GM12878 (cell line): ENCODE measurements around the gene LEMD2. TPM values are rescaled to one million over a fixed set of nuclear protein-coding genes. Genes with fewer than 3 reads are reported as not detected.
A peak's percentile ranks its signal among the peaks of the same experiment; 100 is the strongest.

ENCODE experiments used
- ATAC-seq: fragments of 200-7000 bp; cut with Tn5 transposase; 3 replicates; pipeline ENCODE4 v1.9.1; 2020; ENCODE audit warnings: mild to moderate bottlenecking, moderate library complexity
- BruUV-seq: library from RNA; stranded (reverse); fragments of 400-500 nt; replicated peaks from 2 replicates; lab custom pipeline; 2021; lab: Mats Ljungman, UMichigan
- CTCF ChIA-PET: fragments of 300-600 bp; sonication (Branson Sonifier 250); formaldehyde crosslinking; extraction: SDS; loops from one replicate; lab custom pipeline; 2021; ENCODE audit warnings: inconsistent platforms; lab: Yijun Ruan, JAX
- POLR2A ChIA-PET: fragments of 350-600 bp; formaldehyde crosslinking; extraction: SDS; loops from one replicate; lab custom pipeline; 2021; ENCODE audit warnings: inconsistent platforms; lab: Charles Lee
- RAD21 ChIA-PET: fragments of 300-600 bp; sonication (Branson Sonifier 250); formaldehyde crosslinking; loops from one replicate; lab custom pipeline; 2023; ENCODE audit warnings: antibody characterized with exemption; ENCODE audit not compliant: unreplicated experiment; lab: Charles Lee
- SMC1A ChIA-PET: fragments of 300-600 bp; sonication (Branson Sonifier 250); formaldehyde crosslinking; loops from one replicate; lab custom pipeline; 2023; ENCODE audit not compliant: unreplicated experiment, uncharacterized antibody; lab: Charles Lee
- DNase-seq: peaks from one replicate; pipeline ENCODE4 v3.0.0-alpha.2; 2011; ENCODE audit warnings: low read depth, low spot score
- FAIRE-seq: peaks from 3 replicates; lab custom pipeline; 2011; peaks lifted over from hg19 to GRCh38; lab: Jason Lieb, UNC
- H2AFZ ChIP-seq: 2 replicates; pipeline ENCODE4 v1.6.0; 2011; ENCODE audit warnings: low read depth, low read length, control low read depth; ENCODE audit not compliant: control insufficient read depth
- H3K27ac ChIP-seq: 2 replicates; pipeline ENCODE4 v1.5.1; 2011; ENCODE audit warnings: control low read depth; ENCODE audit not compliant: control insufficient read depth, insufficient read depth
- H3K27me3 ChIP-seq, 2 experiments: replicated peaks in 1 of 2; 2 replicates each; pipeline versions ENCODE4 v1.6.0 to v1.6.1; 2011; ENCODE audit warnings: low read length in 1 of 2; ENCODE audit not compliant: control insufficient read depth in 2 of 2, insufficient read depth in 2 of 2
- H3K36me3 ChIP-seq, 2 experiments: 2 replicates each; pipeline ENCODE4 v1.5.1; 2011; ENCODE audit warnings: low read length in 1 of 2; ENCODE audit not compliant: control insufficient read depth in 2 of 2, insufficient read depth in 2 of 2
- H3K4me1 ChIP-seq: 2 replicates; pipeline ENCODE4 v1.6.1; 2011; ENCODE audit warnings: mild to moderate bottlenecking, low read length, moderate library complexity, mixed read lengths; ENCODE audit not compliant: control insufficient read depth, insufficient read depth
- H3K4me2 ChIP-seq: 2 replicates; pipeline ENCODE4 v1.6.0; 2011; ENCODE audit warnings: control low read depth; ENCODE audit not compliant: control insufficient read depth, insufficient read depth
- H3K4me3 ChIP-seq: fragments of 200-600 bp; sonication (generic); 2 replicates; pipeline ENCODE4 v1.5.1; 2016
- H3K79me2 ChIP-seq: 2 replicates; pipeline ENCODE4 v1.6.0; 2011; ENCODE audit warnings: low read length; ENCODE audit not compliant: control insufficient read depth, insufficient read depth
- H3K9ac ChIP-seq: 2 replicates; pipeline ENCODE4 v1.8.0; 2011; ENCODE audit warnings: low read length, control low read depth, mixed read lengths; ENCODE audit not compliant: control insufficient read depth, insufficient read depth
- H3K9me3 ChIP-seq: replicated peaks from 3 replicates; pipeline ENCODE4 v1.5.1; 2011; ENCODE audit warnings: mild to moderate bottlenecking, low read length; ENCODE audit not compliant: control insufficient read depth, insufficient read depth
- H4K20me1 ChIP-seq: 2 replicates; pipeline ENCODE4 v1.6.0; 2011; ENCODE audit not compliant: control insufficient read depth, insufficient read depth
- ASH2L ChIP-seq: fragments of 300-600, 200-600 bp; sonication (generic); IDR thresholded peaks from 2 replicates; pipeline ENCODE4 v1.6.1; 2017; ENCODE audit warnings: low read depth, mild to moderate bottlenecking, borderline replicate concordance
- CBX5 ChIP-seq: sonication (generic); IDR thresholded peaks from 2 replicates; pipeline ENCODE4 v1.6.1; 2016; ENCODE audit warnings: low read depth, moderate library complexity, mild to moderate bottlenecking, inconsistent platforms
- CHD2 ChIP-seq: IDR thresholded peaks from 2 replicates; pipeline ENCODE4 v1.6.1; 2011; ENCODE audit warnings: low read depth, low read length, improper control_type of control experiment, borderline replicate concordance
- CTCF ChIP-seq, 3 experiments: IDR thresholded peaks in 2 of 3; conservative IDR thresholded peaks in 1 of 3; 2 replicates each; pipeline ENCODE4 v1.5.1; 2011; ENCODE audit warnings: low read depth in 3 of 3, low read length in 3 of 3, mild to moderate bottlenecking in 3 of 3, control low read depth in 2 of 3, moderate library complexity in 2 of 3, inconsistent platforms in 1 of 3, mixed read lengths in 1 of 3; ENCODE audit not compliant: control insufficient read depth in 2 of 3, insufficient read depth in 1 of 3; ENCODE audit errors: extremely low read depth in 1 of 3
- IKZF2 ChIP-seq, 2 experiments: fragments of 450-650 bp; IDR thresholded peaks; 2 replicates each; pipeline ENCODE4 v1.6.1; 2017; ENCODE audit warnings: mild to moderate bottlenecking in 2 of 2, moderate library complexity in 2 of 2
- RUNX3 ChIP-seq: IDR thresholded peaks from 2 replicates; pipeline ENCODE4 v1.6.1; 2012; ENCODE audit warnings: low read length, inconsistent platforms
- SMAD1 ChIP-seq: fragments of 450-650 bp; IDR thresholded peaks from 2 replicates; pipeline ENCODE4 v1.6.1; 2018; ENCODE audit warnings: mild to moderate bottlenecking, low read depth; ENCODE audit not compliant: partially characterized antibody
- SREBF2 ChIP-seq: IDR thresholded peaks from 2 replicates; pipeline ENCODE4 v1.6.1; 2012; ENCODE audit warnings: mild to moderate bottlenecking, low read length
- STAT1 ChIP-seq: fragments of 450-650 bp; conservative IDR thresholded peaks from 2 replicates; pipeline ENCODE4 v1.6.1; 2014; ENCODE audit warnings: antibody characterized with exemption, mild to moderate bottlenecking
- ZBTB4 ChIP-seq: fragments of 450-650 bp; formaldehyde crosslinking; IDR thresholded peaks from 2 replicates; pipeline ENCODE4 v1.4.0; 2022; ENCODE audit warnings: mild to moderate bottlenecking, moderate library complexity
- WGBS: methylation state at CpG from one replicate; pipeline ENCODE4 v1.1.6; 2016; ENCODE audit warnings: low lambda C conversion rate; ENCODE audit not compliant: insufficient replicate concordance, insufficient coverage; ENCODE audit errors: missing lambda C conversion rate; 5-methylcytosine and 5-hydroxymethylcytosine counted together
- in situ Hi-C: fragments of 300-500 bp; cut with MboI; formaldehyde crosslinking; loops from 9 replicates; pipeline ENCODE4 v1.14.3; 2018; ENCODE audit warnings: mixed read lengths
- intact Hi-C: fragments of 100-400 bp; cut with micrococcal nuclease; formaldehyde crosslinking; loops from one replicate; pipeline ENCODE4 v1.14.2; 2022; ENCODE audit not compliant: unreplicated experiment
- polyA plus RNA-seq, 11 experiments: library from polyadenylated mRNA; depleted of rRNA in 4 of 11; unstranded in 6 of 11; stranded (reverse) in 5 of 11; fragments of >200 nt; fragmentation: Nextera tagmentation in 4 of 11; fragmentation: Illumina TruSeq in 1 of 11; extraction: Ambion mirVana in 4 of 11; extraction: Trizol in 1 of 11; gene quantifications; 1 replicate in 1 of 11; 2 replicates in 10 of 11; pipeline versions ENCODE4 v1.2.1 to v1.2.3, GENCODE V29; 2011 to 2016; ENCODE audit warnings: inconsistent platforms in 2 of 11, missing spikeins in 2 of 11, low read depth in 1 of 11
- total RNA-seq, 4 experiments: library from RNA; depleted of rRNA in 3 of 4; stranded (reverse); fragments of >200 nt in 3 of 4; fragmentation: Illumina TruSeq in 1 of 4; extraction: Trizol in 1 of 4; gene quantifications; 2 replicates each; pipeline versions ENCODE4 v1.2.1 to v1.2.3, GENCODE V29; 2013 to 2021

Gene LEMD2
- total and polyA plus RNA-seq, 10 of the 15 experiments (the other 5 are each of a cell fraction or from before 2014, with no cell fraction given): 0.45 to 47.1 (median 22.8) TPM

GRCh38 chr6:33826537-33826936, 37.6 kb upstream of the LEMD2 start:
- Histone ChIP-seq H4K20me1 (no peaks in the 10 kb centered on the region), H2AFZ (no peak overlapping the region), H3K36me3 (no peaks in the 10 kb centered on the region), H3K4me1 (no peaks in the 10 kb centered on the region), H3K4me3 (no peak overlapping the region), H3K27me3 (no peaks in the 10 kb centered on the region; a peak in 3 of 4 replicates), H3K9ac (no peak overlapping the region), H3K79me2 (no peaks in the 10 kb centered on the region), H3K4me2 (no peak overlapping the region), H3K9me3 (no peaks in the 10 kb centered on the region), H3K27ac (no peak overlapping the region)
- BruUV-seq: no TSS peak
- CTCF ChIA-PET: no interaction called here
- intact Hi-C loops: no loop called here
- peak; percentile 15; the same call in 1 of the 3 replicates for ATAC-seq
- POLR2A ChIA-PET: no interaction called here
- no peak for FAIRE-seq
- WGBS: 16% methylated on average over 2 of the region's 2 CpGs
- no peak for TF ChIP-seq RUNX3
- TF ChIP-seq CTCF (IDR thresholded peaks at IDR 0.05 in 2 of 3, conservative IDR thresholded peaks at IDR 0.05 in 1 of 3; ENCODE audit: control insufficient read depth in 2 of 3, extremely low read depth in 1 of 3, insufficient read depth in 1 of 3, low read depth in 3 of 3, low read length in 3 of 3): peak in 1 of 3 experiments; percentile 14; a peak in 1 of 6 replicates
- no peak for TF ChIP-seq IKZF2 (IDR thresholded peaks at IDR 0.05)
- in situ Hi-C loops: no loop called here
- RAD21 ChIA-PET: no interaction called here
- SMC1A ChIA-PET: no interaction called here
- no peak for DNase-seq

GRCh38 chr6:33824461-33825154, 35.7 kb upstream of the LEMD2 start:
- in situ Hi-C loops (no loop called here), intact Hi-C loops (no loop called here)
- RAD21 ChIA-PET: no interaction called here
- BruUV-seq: no TSS peak
- Histone ChIP-seq H3K9ac (no peak overlapping the region), H3K4me1 (no peaks in the 10 kb centered on the region), H2AFZ (no peak overlapping the region), H3K27me3 (peaks cover 0 to 2% of the 10 kb centered on the region in 2 experiments; a peak in 3 of 4 replicates), H3K4me3 (no peak overlapping the region), H3K9me3 (no peaks in the 10 kb centered on the region), H3K36me3 (no peaks in the 10 kb centered on the region), H3K79me2 (no peaks in the 10 kb centered on the region), H3K4me2 (no peak overlapping the region), H4K20me1 (no peaks in the 10 kb centered on the region), H3K27ac (no peak overlapping the region)
- CTCF ChIA-PET: no interaction called here
- 38% methylated on average over 15 of the region's 15 CpGs for WGBS
- no peak for FAIRE-seq
- DNase-seq: no peak
- no peak for ATAC-seq
- SMC1A ChIA-PET: no interaction called here
- POLR2A ChIA-PET: no interaction called here
- TF ChIP-seq ASH2L: no peak
- TF ChIP-seq SMAD1: no peak
- no peak for TF ChIP-seq STAT1
- no peak for TF ChIP-seq CHD2
- TF ChIP-seq SREBF2: no peak
- TF ChIP-seq CBX5: no peak
- TF ChIP-seq ZBTB4 (CRISPR knock-in tag): no peak
